ENCODE data around the gene IFI35. TPM values are rescaled to one million over a fixed set of nuclear protein-coding genes. Genes with fewer than 3 reads are reported as not detected.

The IFI35 gene
- total RNA-seq, 1 experiment from 2014 or later, result 19.7 TPM

GRCh38 chr17:43025766-43026537 is 19.4 kb downstream of the IFI35 start:
- POLR2A ChIA-PET (ENCODE audit: unreplicated experiment), result interaction anchor here (0.8 kb wide), 1 partner anchor 342 kb away, joined by 27 read pairs; no protein-coding TSS in a partner anchor
- H3K4me3 ChIP-seq, result no peak overlapping the region
- BruUV-seq (replicated peaks), result no TSS peak
- CTCF ChIA-PET, result no interaction called here
- H3K27ac ChIP-seq, result no peak overlapping the region
- H3K9me2 ChIP-seq (ENCODE audit: insufficient read depth), result no peaks in the 10 kb centered on the region
- H3K79me2 ChIP-seq (ENCODE audit: low read depth), result no peaks in the 10 kb centered on the region
- H3K27me3 ChIP-seq (ENCODE audit: insufficient read depth, low read depth), result no peaks in the 10 kb centered on the region
- intact Hi-C loops (cut with micrococcal nuclease; ENCODE audit: unreplicated experiment), result no loop called here
- TF ChIP-seq CTCF (conservative IDR thresholded peaks at IDR 0.05) (no peak), EZH2 (IDR thresholded peaks at IDR 0.05; ENCODE audit: low read depth) (no peak)
- peaks cover 28% of the 10 kb centered on the region; the same call in 1 of the 2 replicates for H3F3A ChIP-seq (ENCODE audit: insufficient read depth, low read depth)
- no peaks in the 10 kb centered on the region for H3K36me3 ChIP-seq (ENCODE audit: low read depth)
- H2AFZ ChIP-seq, result no peak overlapping the region
- H4K20me1 ChIP-seq (ENCODE audit: insufficient read depth), result peaks cover under 1% of the 10 kb centered on the region; the same call in 1 of the 2 replicates
- DNase-seq, result no peak
- H3K4me1 ChIP-seq (replicated peaks; ENCODE audit: insufficient read depth), result peaks cover 10% of the 10 kb centered on the region
- H3K4me2 ChIP-seq, result no peak overlapping the region
- no peaks in the 10 kb centered on the region for H3K9me3 ChIP-seq (ENCODE audit: insufficient read depth, low read depth)

DNA sequence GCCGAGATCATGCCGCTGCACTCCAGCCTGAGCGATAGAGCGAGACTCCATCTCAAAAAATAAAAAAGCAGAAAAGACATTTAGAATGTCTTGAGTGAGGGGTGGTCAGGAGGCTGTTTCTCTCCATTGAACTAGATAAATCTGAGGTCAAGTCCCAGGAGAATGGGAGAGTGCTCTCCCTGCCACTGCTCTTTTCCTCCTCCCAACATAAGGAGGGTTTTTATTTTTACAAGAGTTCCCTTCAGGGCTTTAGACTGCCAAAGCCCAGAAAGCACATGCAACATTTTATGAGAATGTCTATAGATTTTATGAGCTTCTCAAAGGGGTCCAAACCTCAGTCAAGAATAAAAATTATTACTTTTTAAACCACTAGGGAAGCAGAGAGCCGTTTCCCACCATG is 20.0 kb downstream of the IFI35 start:
- Histone ChIP-seq H3F3A (ENCODE audit: insufficient read depth, low read depth) (peaks cover 24% of the 10 kb centered on the region; the same call in 1 of the 2 replicates), H3K27me3 (ENCODE audit: insufficient read depth, low read depth) (no peaks in the 10 kb centered on the region), H3K36me3 (ENCODE audit: low read depth) (no peaks in the 10 kb centered on the region), H3K9me2 (ENCODE audit: insufficient read depth) (no peaks in the 10 kb centered on the region), H3K4me1 (replicated peaks; ENCODE audit: insufficient read depth) (peaks cover 8% of the 10 kb centered on the region), H4K20me1 (ENCODE audit: insufficient read depth) (no peaks in the 10 kb centered on the region), H3K79me2 (ENCODE audit: low read depth) (no peaks in the 10 kb centered on the region), H2AFZ (no peak overlapping the region), H3K9me3 (ENCODE audit: insufficient read depth, low read depth) (no peaks in the 10 kb centered on the region), H3K4me3 (no peak overlapping the region), H3K27ac (no peak overlapping the region), H3K4me2 (no peak overlapping the region)
- ChIA-PET CTCF (no interaction called here), POLR2A (ENCODE audit: unreplicated experiment) (no interaction called here)
- DNase-seq, result no peak
- no peak for TF ChIP-seq CTCF (conservative IDR thresholded peaks at IDR 0.05)
- no peak for TF ChIP-seq EZH2 (IDR thresholded peaks at IDR 0.05; ENCODE audit: low read depth)
- intact Hi-C loops (cut with micrococcal nuclease; ENCODE audit: unreplicated experiment), result no loop called here
- BruUV-seq (replicated peaks), result no TSS peak

- no peak overlapping the region for H2AFZ ChIP-seq
- H3K9me2 ChIP-seq (ENCODE audit: insufficient read depth), result no peaks in the 10 kb centered on the region
- no peaks in the 10 kb centered on the region for H3K36me3 ChIP-seq (ENCODE audit: low read depth)
- H3K79me2 ChIP-seq (ENCODE audit: low read depth), result no peaks in the 10 kb centered on the region
- H3K4me1 ChIP-seq (replicated peaks; ENCODE audit: insufficient read depth), result peaks cover 7% of the 10 kb centered on the region
- H3K27ac ChIP-seq, result no peak overlapping the region
- POLR2A ChIA-PET (ENCODE audit: unreplicated experiment), result no interaction called here
- H4K20me1 ChIP-seq (ENCODE audit: insufficient read depth), result no peaks in the 10 kb centered on the region
- TF ChIP-seq EZH2 (IDR thresholded peaks at IDR 0.05; ENCODE audit: low read depth) (no peak), CTCF (conservative IDR thresholded peaks at IDR 0.05) (no peak)
- no peak overlapping the region for H3K4me3 ChIP-seq
- BruUV-seq (replicated peaks), result no TSS peak
- H3K4me2 ChIP-seq, result no peak overlapping the region
- H3K9me3 ChIP-seq (ENCODE audit: insufficient read depth, low read depth), result no peaks in the 10 kb centered on the region
- no peak for DNase-seq
- peaks cover 17% of the 10 kb centered on the region; the same call in 1 of the 2 replicates for H3F3A ChIP-seq (ENCODE audit: insufficient read depth, low read depth)
- intact Hi-C loops (cut with micrococcal nuclease; ENCODE audit: unreplicated experiment), result no loop called here
- CTCF ChIA-PET, result interaction anchor here (0.6 kb wide), 1 partner anchor 121 kb away, joined by 6 read pairs; no protein-coding TSS in a partner anchor
- H3K27me3 ChIP-seq (ENCODE audit: insufficient read depth, low read depth), result no peaks in the 10 kb centered on the region
Measured at GRCh38 chr17:43027091-43028032, 20.8 kb downstream of the IFI35 start.

Measured in PC-9 (cell line).